Body of pancreas (tissue), 4 donors: ENCODE results near the gene LRRC15.

ENCODE experiments used
- CTCF ChIP-seq, 7 experiments: fragments of 450-650 bp in 4 of 7; fragments of 200-600 bp in 3 of 7; sonication (generic) in 3 of 7; IDR thresholded peaks; one replicate each; pipeline ENCODE4 v1.5.1; 2016 to 2019; ENCODE audit warnings: antibody characterized with exemption in 7 of 7
- POLR2A ChIP-seq, 3 donors: fragments of 450-650 bp; IDR thresholded peaks; one replicate each; pipeline ENCODE4 v1.6.1; 2016; ENCODE audit warnings: antibody characterized with exemption in 3 of 3, mild to moderate bottlenecking in 2 of 3

- TF ChIP-seq CTCF (IDR thresholded peaks at IDR 0.05): no peak
- TF ChIP-seq POLR2A (IDR thresholded peaks at IDR 0.05): no peak
Measured at GRCh38 chr3:194314388-194315068, 55.0 kb downstream of the LRRC15 start.
